Muscle layer of duodenum (tissue), 2 donors: Measurements from ENCODE around the gene DHX16.

Experiments
- H3K27ac ChIP-seq: one replicate; pipeline ENCODE4 v1.7.0; 2013; ENCODE audit warnings: mild to moderate bottlenecking, low read length
- H3K27me3 ChIP-seq: one replicate; pipeline ENCODE4 v1.7.0; 2013; ENCODE audit warnings: low read depth, mild to moderate bottlenecking, control low read depth, low read length
- H3K36me3 ChIP-seq, 2 donors: one replicate each; pipeline ENCODE4 v1.7.0; 2013; ENCODE audit warnings: low read length in 2 of 2, control low read depth in 1 of 2, mild to moderate bottlenecking in 1 of 2; ENCODE audit not compliant: insufficient read depth in 2 of 2, control insufficient read depth in 1 of 2
- H3K4me1 ChIP-seq, 2 donors: one replicate each; pipeline ENCODE4 v1.7.0; 2013; ENCODE audit warnings: low read length in 2 of 2, mild to moderate bottlenecking in 2 of 2, control low read depth in 1 of 2, moderate library complexity in 1 of 2; ENCODE audit not compliant: insufficient read depth in 2 of 2, control insufficient read depth in 1 of 2
- H3K4me3 ChIP-seq, 2 donors: one replicate each; pipeline ENCODE4 v1.7.0; 2013; ENCODE audit warnings: low read length in 2 of 2, low read depth in 1 of 2, mild to moderate bottlenecking in 1 of 2
- H3K9me3 ChIP-seq, 2 donors: one replicate each; pipeline ENCODE4 v1.7.0; 2013; ENCODE audit warnings: low read length in 2 of 2, control low read depth in 1 of 2, mild to moderate bottlenecking in 1 of 2; ENCODE audit not compliant: control insufficient read depth in 1 of 2
- donor health status: healthy.

DHX16 gene

DNA sequence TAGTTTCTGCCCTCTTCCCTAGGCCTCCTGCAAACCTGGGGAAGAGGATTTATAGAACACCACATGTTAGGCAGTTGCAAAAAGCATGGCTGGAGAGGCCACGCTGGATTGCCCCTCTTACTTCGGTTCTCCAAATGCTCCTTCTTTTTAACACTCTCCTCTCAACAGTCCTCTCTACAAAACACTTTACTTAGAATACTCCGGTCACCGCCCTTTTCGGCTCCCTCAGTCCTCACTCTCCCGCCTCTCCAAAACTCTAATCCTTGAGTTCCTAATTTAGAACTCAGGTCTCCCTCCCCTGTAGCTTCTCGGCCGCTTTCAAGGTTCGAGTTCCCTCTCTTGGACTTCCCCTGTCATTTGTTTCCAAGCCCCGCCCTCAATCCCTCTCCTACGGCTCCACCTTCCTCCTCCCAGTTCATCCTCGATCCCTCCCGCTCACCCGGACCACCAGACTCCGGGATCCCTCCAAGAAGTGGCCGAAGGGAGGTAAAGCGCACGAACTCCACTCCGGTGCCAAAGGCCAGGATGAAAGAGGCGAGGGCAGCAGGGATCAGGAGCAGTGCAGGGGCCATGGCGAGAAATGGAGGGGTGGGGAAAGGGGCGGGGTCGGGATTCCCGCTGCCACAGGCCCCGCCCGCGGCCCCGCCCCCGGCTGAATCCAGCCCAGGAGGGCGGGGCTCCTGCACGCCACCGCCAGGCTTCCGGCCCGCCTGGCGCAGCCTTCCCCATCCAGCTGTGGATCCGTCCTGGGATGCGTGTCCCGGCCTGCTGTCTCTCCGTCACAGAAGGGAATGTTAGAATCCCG lies 17.8 kb upstream of the DHX16 start, which contains the start of gene NRM:
Gene NRM, minus strand, starts transcription at position 582 of the 805 bp plus-strand sequence. Its CDS starts 10 bp downstream, at position 572.
- Histone ChIP-seq H3K9me3 (no peaks in the 10 kb centered on the region), H3K4me1 (peaks cover 24 to 25% of the 10 kb centered on the region in 2 donors), H3K36me3 (peaks cover 0 to 6% of the 10 kb centered on the region in 2 donors), H3K4me3 (peak within 1 kb of the TSS; percentile 74 to 91), H3K27me3 (no peaks in the 10 kb centered on the region), H3K27ac (peak within 1 kb of the TSS; percentile 68)

DNA sequence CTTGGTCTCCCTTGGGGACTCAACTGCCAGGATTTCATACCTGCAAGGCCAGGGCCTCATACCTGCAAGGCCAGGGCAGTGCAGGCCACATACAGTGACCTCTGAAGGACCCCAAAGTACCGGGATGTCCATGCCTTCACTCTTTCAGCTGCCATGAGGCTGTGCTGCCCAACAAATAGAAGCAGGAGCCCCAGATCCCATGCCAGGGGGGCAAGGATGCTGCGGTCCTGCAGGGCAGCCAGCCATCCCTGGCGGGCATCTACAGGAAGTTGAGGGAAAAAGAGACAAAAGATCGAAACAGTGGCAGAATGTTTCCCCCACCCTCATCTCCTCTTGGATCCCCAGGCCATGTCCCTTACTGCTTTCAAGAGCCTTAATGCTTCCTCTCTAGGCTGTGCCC lies 17.2 kb upstream of the DHX16 start:
- Histone ChIP-seq H3K36me3 (peaks cover 0 to 6% of the 10 kb centered on the region in 2 donors), H3K4me3 (peak overlapping the region; percentile 74 to 91), H3K9me3 (no peaks in the 10 kb centered on the region), H3K27me3 (no peaks in the 10 kb centered on the region), H3K27ac (peak overlapping the region; percentile 68), H3K4me1 (peaks cover 24 to 25% of the 10 kb centered on the region in 2 donors)

DNA sequence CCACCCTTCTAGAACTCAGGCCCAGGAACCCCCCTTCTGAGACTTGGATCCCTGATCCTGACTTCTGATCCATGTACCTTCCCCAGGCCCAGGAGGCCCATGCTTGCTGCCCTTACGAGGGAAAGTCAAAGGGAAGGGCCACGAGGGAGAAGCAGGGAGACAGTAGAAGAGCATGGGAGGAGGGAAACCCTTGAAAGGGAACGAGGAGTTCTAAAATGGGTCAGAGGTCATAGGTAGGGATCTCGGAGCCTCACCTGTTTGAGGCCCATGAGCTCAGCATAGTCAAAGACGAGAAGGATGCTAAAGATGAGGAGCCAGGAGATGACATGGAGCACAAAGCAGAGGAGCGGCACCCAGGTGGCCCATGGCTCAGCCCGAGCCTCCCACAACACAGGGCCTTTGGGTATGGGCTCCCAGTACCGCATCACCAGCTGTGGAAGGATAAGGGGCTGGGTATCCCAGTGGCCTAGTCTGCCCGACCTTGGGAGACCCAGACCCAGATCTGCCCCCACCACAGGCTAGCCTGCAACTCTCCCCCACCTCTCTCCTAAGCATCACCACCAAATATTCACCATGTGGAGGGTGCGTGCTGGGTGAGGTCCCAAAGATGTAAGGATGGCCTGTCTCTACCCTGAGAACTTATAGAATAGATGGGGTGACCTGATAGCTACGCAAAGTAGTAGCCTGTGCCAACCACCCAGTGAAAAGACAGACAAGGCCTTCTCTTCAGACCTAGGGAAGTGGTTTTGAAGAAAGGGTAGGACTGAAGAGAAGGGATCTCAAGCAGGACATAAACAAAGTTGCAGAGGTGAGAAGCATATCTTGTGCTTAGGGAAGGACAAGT lies 16.4 kb upstream of the DHX16 start:
- Histone ChIP-seq H3K9me3 (no peaks in the 10 kb centered on the region), H3K27me3 (no peaks in the 10 kb centered on the region), H3K4me3 (no peak overlapping the region), H3K4me1 (peaks cover 24 to 25% of the 10 kb centered on the region in 2 donors), H3K27ac (peak overlapping the region; percentile 97), H3K36me3 (peaks cover 0 to 6% of the 10 kb centered on the region in 2 donors)

DNA sequence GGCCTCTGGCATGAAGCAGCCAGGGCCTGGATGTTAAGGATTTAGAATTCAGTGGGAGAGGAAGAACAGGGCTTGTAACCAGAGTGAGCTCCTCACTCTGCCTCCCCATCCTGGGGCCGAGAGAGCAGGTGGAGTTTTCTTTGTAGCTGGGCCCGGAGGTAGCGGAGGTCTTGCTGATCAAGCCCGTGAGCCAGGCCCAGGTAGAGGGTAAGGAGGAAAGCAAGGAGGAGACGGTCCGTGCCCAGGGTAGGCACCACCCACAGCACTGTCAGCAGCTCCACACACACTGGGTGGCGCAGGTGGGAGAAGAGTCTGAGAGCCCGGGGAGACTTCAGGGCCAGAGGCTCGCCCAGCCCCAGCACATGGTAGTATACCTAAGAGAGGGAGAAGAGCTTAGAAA lies 15.8 kb upstream of the DHX16 start:
- Histone ChIP-seq H3K36me3 (peaks cover 0 to 6% of the 10 kb centered on the region in 2 donors), H3K4me1 (peaks cover 24 to 28% of the 10 kb centered on the region in 2 donors), H3K27me3 (no peaks in the 10 kb centered on the region), H3K9me3 (no peaks in the 10 kb centered on the region), H3K27ac (peak overlapping the region; percentile 97), H3K4me3 (peak overlapping the region; percentile 64 to 97)

DNA sequence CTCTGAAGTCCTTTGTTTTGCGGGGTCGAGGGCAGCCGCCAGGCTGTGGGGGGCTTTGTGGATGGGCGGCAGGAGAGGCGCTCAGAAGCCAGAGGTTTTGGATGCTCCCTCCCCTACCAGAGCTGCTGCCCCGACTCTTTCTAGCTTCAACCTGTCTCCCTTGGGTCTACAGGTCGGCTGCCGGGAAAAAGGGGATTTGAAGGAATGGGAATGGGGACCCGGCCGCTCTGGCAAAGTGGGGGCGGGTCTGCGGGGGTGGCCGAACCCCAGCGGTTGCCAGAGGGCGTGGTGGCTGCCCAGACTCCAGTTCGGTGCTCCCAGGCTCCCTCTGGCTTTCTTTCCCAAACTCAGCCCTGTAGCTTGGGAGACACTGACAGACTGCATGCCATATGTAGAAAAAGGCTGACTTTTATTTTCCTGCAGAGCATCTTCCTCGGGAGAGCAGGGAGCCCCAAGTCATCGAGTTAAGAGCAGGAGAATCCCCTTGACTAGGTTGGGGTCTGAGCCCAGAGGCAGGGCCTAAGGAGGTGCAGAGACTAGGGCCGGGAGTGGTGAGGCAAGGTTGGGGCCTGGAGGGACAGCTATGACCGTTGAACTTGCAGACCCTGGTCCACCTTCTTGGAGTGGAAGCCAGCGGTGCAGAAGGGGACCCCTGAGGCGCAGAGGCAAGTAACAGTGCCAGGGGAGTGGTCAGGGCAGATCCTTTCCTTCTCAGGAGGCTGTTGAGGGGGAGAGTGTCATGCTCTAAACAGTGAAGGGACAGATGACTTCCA lies 15.0 kb upstream of the DHX16 start:
- no peaks in the 10 kb centered on the region for H3K9me3 ChIP-seq
- H3K36me3 ChIP-seq = peaks cover 0 to 6% of the 10 kb centered on the region in 2 donors
- H3K27ac ChIP-seq = peak overlapping the region; percentile 97
- H3K4me1 ChIP-seq = peaks cover 24 to 36% of the 10 kb centered on the region in 2 donors
- peak overlapping the region; percentile 64 to 97 for H3K4me3 ChIP-seq
- no peaks in the 10 kb centered on the region for H3K27me3 ChIP-seq

DNA sequence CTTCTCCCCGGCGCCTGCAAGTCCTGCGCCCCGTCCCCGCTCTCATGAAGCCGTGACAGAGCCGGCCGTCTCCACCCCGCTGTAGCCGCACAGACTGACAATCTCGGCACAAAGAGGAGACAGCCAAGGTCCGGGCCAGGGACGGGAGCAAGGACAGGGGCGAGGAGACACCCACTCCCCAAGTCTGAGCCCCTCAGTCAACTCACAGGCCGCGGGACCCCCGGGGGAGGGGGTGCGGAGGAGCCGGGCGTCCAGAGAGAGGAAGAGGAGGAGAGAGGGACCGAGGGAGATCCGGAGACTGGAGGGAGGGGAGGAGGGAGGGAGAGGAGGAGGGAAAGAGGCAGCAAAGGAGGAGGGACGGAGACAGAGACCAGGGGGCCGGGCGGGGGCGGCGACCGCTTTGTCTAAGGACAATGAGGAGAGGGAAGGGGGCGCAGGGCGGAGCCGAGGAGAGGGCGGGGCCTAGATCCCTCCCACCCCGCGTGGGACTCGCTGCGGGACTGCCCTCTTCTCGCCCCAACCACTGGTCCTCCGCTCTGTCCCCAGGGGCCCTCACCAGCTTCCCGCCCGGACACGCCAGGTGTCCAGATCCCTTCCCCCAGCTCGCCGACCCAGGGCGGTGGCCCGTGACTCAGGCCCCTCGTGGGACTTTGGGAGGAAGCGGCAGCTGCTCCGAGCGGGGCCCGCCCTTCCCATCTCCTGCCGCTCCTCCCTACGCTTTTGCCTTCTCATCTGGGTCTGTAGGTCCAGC lies 14.3 kb upstream of the DHX16 start:
- Histone ChIP-seq H3K27me3 (no peaks in the 10 kb centered on the region), H3K9me3 (no peaks in the 10 kb centered on the region), H3K36me3 (peaks cover 0 to 6% of the 10 kb centered on the region in 2 donors), H3K4me1 (peaks cover 24 to 38% of the 10 kb centered on the region in 2 donors), H3K4me3 (peak overlapping the region; percentile 88 to 97), H3K27ac (peak overlapping the region; percentile 97)

DNA sequence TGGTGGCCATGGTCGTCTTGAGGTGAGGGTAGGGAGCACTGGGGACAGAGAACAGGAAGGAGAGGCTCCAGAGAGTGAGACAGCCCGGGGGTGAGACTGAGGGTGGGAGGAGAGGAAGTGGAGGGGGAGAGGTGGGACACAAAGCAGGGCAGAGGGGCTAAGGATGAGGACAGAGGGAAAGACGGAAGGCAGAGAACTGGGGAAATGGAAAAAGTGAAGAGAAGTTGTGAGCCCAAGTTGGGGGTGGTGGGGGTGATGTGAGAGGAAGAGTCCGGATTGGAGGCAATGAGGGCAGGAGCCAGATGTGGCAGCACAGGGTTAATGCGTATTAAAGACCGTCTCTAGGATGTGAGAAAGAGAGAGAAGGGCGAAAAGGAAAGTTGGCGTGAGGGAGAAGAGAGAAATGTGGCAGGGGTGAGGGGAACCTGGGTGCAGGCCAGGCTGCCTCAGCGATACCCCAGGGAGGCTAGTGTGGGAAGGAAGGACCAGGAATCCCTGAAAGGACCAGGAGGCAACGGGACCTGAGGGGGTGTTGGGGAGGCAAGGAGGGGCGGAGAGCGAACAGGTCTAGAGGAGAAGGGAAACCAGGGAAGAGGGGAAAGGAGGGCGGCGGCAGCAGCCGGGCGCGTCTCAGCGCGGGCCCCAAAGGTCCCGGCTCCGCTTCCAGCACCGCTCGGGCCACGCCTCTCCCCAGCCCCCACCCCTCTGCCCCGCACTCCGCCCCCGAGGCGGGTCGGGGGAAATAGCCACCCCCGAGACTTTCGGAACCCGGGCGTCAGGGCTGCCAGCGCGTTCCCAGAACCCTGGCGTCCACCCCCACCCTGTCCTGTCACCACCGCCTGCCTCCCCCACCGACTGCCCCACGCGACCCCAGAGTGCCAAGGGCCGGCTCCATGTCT lies 13.5 kb upstream of the DHX16 start, which contains the start of gene PPP1R18:
Gene PPP1R18, minus strand, starts transcription at position 637 of the 899 bp plus-strand sequence. Its CDS starts 627 bp downstream, at position 10.
- Histone ChIP-seq H3K4me3 (peak within 1 kb of the TSS; percentile 88 to 97), H3K4me1 (peaks cover 24 to 39% of the 10 kb centered on the region in 2 donors), H3K27me3 (no peaks in the 10 kb centered on the region), H3K27ac (peak within 1 kb of the TSS; percentile 97), H3K9me3 (no peaks in the 10 kb centered on the region), H3K36me3 (peaks cover 0 to 6% of the 10 kb centered on the region in 2 donors)

DNA sequence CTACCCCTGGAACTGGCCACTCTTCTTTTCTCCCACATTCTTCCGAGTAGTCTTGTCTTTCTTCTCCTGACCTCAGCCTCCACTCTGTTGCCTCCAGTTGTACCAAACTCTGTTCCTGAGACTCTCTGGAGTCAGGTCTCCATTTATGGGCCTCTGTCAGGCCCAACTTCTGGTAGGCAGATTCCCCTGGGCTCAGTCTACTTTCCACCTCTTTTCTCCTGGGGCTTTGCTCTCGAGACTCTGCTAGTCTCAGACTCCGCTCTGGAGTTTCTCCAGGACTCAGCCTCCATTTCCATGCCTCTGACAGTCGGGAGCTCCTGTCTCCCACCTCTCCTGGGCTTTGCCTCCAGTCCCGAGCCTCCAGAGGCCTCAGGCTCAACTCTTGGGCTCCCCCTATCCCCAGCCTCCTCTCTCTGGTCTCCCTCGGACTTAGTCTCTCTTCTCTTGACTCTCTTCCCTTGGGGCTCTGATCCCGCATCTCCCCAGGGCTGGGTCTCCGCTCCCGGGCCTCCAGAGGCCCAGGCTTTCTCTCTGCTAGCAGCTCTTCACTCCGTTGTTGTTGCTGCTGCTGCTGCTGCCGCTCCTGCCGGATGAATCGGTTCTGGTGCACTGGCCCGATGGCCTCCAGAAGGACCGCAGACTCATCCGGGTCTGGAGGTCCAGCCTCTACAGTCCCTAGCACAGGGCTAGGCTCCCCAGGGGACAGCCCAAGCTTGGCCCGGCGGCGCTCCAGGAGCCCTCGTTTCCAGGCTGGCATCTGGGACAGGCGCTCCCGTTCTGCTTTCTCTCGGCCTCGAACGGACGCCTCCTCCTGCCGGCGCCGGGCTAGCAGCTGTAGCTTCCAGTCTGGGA lies 12.6 kb upstream of the DHX16 start:
- peaks cover 23 to 47% of the 10 kb centered on the region in 2 donors for H3K4me1 ChIP-seq
- H3K9me3 ChIP-seq = no peaks in the 10 kb centered on the region
- peak overlapping the region; percentile 88 to 97 for H3K4me3 ChIP-seq
- peaks cover 1 to 6% of the 10 kb centered on the region in 2 donors for H3K36me3 ChIP-seq
- peak overlapping the region; percentile 97 for H3K27ac ChIP-seq
- H3K27me3 ChIP-seq = no peaks in the 10 kb centered on the region
